Measurements from ENCODE around the gene SLC24A5.
A peak's percentile ranks its signal among the peaks of the same experiment; 100 is the strongest.

Gene SLC24A5

GRCh38 chr15:48112242-48112641, 8.5 kb upstream of the SLC24A5 start:
- no peak for DNase-seq (ENCODE audit: low spot score)

GRCh38 chr15:48119277-48119676, 1.5 kb upstream of the SLC24A5 start:
- DNase-seq (ENCODE audit: low spot score) = no peak

- DNase-seq (ENCODE audit: low spot score) = no peak
These were observed 1.1 kb downstream of the SLC24A5 start for GRCh38 chr15:48121849-48122248.

GRCh38 chr15:48126667-48127355, 6.0 kb downstream of the SLC24A5 start:
- no peak for DNase-seq (ENCODE audit: low spot score)

GRCh38 chr15:48131324-48131723, 10.5 kb downstream of the SLC24A5 start:
- no peak for DNase-seq (ENCODE audit: low spot score)

GRCh38 chr15:48132874-48133273, 12.1 kb downstream of the SLC24A5 start:
- DNase-seq (ENCODE audit: low spot score) = no peak

GRCh38 chr15:48143856-48144255, 23.1 kb downstream of the SLC24A5 start:
- DNase-seq (ENCODE audit: low spot score) = no peak

GRCh38 chr15:48144889-48145288, 24.1 kb downstream of the SLC24A5 start:
- no peak for DNase-seq (ENCODE audit: low spot score)

- DNase-seq (ENCODE audit: low spot score) = no peak
These were observed 25.1 kb downstream of the SLC24A5 start for GRCh38 chr15:48145923-48146322.

GRCh38 chr15:48147358-48147757, 26.6 kb downstream of the SLC24A5 start:
- DNase-seq (ENCODE audit: low spot score) = no peak

- DNase-seq (ENCODE audit: low spot score) = no peak
These were observed 29.1 kb downstream of the SLC24A5 start for GRCh38 chr15:48149858-48150257.

- no peak for DNase-seq (ENCODE audit: low spot score)
These were observed 32.7 kb downstream of the SLC24A5 start for GRCh38 chr15:48153526-48153925.

- no peak for DNase-seq (ENCODE audit: low spot score)
These were observed 47.8 kb downstream of the SLC24A5 start for GRCh38 chr15:48168616-48169015.

- no peak for DNase-seq (ENCODE audit: low spot score)
These were observed 50.2 kb downstream of the SLC24A5 start for GRCh38 chr15:48170981-48171380.

GRCh38 chr15:48175126-48175525, 54.3 kb downstream of the SLC24A5 start:
- DNase-seq (ENCODE audit: low spot score) = no peak

- no peak for DNase-seq (ENCODE audit: low spot score)
These were observed 55.3 kb downstream of the SLC24A5 start for GRCh38 chr15:48176112-48176511.

GRCh38 chr15:48176957-48177356, 56.2 kb downstream of the SLC24A5 start:
- DNase-seq (ENCODE audit: low spot score) = no peak

GRCh38 chr15:48177383-48177765, 56.6 kb downstream of the SLC24A5 start:
- DNase-seq (ENCODE audit: low spot score) = peak; percentile 15

GRCh38 chr15:48177766-48178647, 57.2 kb downstream of the SLC24A5 start, which contains the start of gene MYEF2:
TSS of gene MYEF2 (minus strand) at chr15:48178295. CDS start at chr15:48178237, 58 bp downstream.
- DNase-seq (ENCODE audit: low spot score) = peak; percentile 71

GRCh38 chr15:48178648-48178931, 57.8 kb downstream of the SLC24A5 start:
- no peak for DNase-seq (ENCODE audit: low spot score)

- no peak for DNase-seq (ENCODE audit: low spot score)
These were observed 62.0 kb downstream of the SLC24A5 start for GRCh38 chr15:48182749-48183148.

- DNase-seq (ENCODE audit: low spot score) = no peak
These were observed 64.7 kb downstream of the SLC24A5 start for GRCh38 chr15:48185529-48185928.

- no peak for DNase-seq (ENCODE audit: low spot score)
These were observed 65.5 kb downstream of the SLC24A5 start for GRCh38 chr15:48186271-48186670.

Data from germinal center (tissue), 1 donor.